Left hindlimb (tissue), 1 donor: ENCODE results near the gene KCNMB1.

ENCODE experiments used
- DNase-seq: peaks from one replicate; pipeline ENCODE4 v3.0.0-alpha.2; 2018

The KCNMB1 gene

GRCh38 chr5:170375283-170375682 lies 13.9 kb downstream of the KCNMB1 start:
- no peak for DNase-seq

GRCh38 chr5:170372971-170373370 lies 16.2 kb downstream of the KCNMB1 start:
- DNase-seq: no peak

GRCh38 chr5:170368586-170368985 lies 20.6 kb downstream of the KCNMB1 start:
- no peak for DNase-seq

- DNase-seq: no peak
Measured at GRCh38 chr5:170366276-170366675, 22.9 kb downstream of the KCNMB1 start.

DNA sequence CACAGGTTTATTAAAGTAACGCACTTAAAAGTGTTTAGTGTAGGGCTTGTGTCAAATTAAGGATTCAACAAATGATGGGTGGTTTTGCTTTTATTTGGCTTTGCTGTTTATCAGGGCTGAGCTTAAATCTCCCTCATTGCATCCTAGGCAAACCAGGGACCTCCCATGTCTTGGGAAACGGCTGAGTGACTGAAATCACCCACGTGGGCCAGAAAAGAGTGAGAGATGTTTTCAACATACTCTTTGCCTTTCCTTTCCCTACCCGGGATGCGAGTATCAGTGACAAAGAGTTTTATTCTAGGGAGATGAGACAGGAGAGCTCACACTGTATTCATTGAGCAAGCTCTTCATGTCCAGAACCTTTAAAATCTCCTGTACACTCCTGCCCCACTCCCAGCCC lies 23.3 kb downstream of the KCNMB1 start:
- DNase-seq: no peak

DNA sequence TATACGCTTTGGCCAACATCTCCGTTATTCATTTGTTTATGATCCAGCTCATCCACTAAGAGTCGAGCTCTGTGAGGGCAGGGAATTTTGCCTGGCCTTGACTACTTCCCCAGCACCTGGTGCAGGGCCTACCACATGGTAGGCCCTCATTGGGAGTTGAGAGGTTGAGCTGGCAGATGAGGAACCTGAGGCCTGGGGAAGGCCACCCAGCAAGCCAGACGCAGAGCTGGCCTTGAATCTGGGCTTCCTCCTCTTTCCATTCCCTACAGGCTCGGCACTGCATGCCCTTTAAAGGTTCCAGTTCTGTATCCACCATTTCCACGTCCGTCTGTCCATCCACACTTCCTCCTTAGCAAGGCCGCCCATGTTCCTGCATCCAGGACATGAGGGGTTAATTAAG lies 24.2 kb downstream of the KCNMB1 start:
- no peak for DNase-seq

DNA sequence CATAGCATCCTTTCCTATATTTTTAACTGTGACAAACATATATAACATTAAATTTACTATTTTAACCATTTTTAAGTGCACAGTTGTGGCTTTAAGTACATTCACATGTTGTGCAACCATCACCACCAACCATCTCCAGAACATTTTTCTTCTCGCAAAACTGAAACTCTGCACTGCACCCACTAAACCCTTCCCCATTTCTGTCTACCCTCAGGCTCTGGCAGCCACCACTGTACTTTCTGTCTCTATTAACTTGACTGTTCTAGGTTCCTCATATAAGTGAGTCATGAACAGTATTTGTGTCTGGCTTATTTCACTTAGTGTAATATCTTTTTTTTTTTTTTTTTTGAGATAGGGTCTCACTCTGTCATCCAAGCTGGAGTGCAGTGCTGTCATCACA lies 25.5 kb downstream of the KCNMB1 start:
- DNase-seq: no peak

DNA sequence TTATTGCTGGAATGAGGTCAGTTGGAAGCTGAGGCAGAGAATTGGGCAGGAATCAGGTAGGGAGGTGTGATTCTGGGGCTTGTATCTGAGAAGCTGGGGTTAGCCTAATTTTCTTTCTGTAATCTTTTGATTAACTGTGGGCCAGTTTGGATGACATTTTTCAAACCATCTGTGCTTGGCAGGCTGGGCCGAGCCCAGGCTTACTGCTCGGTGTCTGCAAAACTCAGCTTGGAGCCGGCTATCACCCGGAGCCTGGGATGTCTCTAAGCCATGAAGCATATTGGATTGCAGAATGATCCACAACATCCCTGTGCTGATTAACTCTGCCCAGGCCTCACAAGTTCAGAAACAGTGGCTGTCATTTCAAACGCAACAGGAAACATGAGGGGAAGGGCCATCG lies 26.5 kb downstream of the KCNMB1 start:
- no peak for DNase-seq

DNA sequence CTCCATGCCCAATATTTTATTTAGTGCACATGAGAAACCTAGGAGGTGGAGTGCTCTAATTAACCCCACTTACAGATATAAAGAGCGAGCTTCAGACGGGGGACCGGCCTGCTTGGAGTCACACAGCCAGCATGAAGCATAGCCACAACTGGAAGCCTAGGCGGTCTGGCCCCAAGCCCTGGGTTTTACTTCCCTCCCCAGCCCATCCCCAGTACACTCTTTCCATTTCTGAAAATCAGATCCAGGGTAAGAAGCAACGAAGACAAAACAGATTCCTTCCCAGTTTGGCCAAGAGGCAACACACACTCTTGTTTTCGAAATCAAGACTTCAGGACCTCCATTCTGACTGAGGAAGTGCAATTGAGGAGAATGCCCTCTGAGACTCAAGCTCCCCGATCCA lies 27.1 kb downstream of the KCNMB1 start:
- DNase-seq: peak; percentile 48

- no peak for DNase-seq
Measured at GRCh38 chr5:170361616-170362015, 27.6 kb downstream of the KCNMB1 start.

DNA sequence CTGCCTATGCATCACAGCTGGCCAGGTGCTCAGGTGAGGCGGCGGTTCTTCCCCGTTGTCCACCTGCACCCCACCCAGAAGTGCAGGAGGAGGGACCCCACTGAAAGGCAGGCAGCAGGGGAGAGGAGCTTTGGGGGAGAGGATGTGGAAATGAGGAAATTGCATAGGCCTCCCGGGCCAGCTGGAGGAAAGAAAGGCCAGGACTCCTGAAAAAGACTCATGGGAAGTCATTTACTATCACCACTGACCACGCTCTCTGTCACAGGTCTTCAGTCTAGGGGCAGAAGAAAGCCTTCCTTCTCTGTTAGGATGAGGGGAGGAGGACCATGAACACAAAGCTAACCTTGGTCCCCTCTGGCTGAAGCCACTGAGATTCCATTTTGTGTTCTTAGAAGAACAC lies 28.1 kb downstream of the KCNMB1 start:
- no peak for DNase-seq

- no peak for DNase-seq
Measured at GRCh38 chr5:170360709-170361108, 28.5 kb downstream of the KCNMB1 start.

DNA sequence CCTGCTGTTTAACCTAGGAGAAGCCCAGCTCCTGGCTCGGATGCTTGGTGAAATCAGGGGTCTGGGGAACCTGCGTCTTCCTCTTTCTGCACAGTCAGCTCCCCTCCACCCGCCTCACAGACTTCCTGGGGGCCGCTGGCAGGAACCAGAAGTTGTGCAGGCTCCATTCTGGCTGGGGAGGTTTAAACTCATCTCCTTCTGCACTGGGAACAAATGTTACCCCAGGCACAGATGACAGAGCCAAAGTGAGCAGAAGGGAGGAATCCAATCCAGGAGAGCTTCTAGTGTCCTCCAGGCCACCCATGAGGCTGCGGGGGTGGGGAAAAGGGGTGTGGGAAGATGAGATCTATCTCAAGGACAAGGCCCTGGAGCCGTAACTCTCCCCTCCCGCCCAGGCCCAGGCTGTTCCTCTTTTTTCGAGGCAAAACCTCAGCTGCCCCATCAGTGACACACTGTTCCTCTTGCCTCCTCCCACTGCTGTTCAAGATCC lies 31.2 kb downstream of the KCNMB1 start:
- DNase-seq: peak; percentile 48

DNA sequence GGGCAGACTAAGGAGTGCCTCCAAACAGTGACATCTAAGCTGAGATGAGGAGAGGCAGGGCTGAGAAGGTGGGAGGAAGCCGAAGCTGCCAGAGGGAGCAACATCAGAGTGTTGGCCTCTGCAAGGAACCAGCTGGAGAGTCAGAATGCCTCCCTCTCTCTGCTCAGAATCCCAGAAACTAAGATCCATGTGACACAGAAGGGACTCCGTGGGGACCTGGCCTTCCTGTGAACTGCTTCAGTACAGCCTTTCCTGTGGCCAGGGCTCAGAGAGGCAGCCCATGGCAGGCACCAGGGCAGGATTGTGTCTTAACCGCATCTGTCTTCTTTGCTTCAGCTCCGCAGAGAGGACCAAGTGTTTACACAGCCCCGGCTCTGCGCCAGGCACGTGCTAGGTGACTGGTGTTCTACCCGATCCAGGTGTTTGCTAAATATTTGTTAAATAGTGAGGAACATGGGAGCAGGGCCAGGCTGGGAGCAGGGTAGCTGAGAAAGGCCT lies 33.5 kb downstream of the KCNMB1 start:
- peak; percentile 53 for DNase-seq

DNA sequence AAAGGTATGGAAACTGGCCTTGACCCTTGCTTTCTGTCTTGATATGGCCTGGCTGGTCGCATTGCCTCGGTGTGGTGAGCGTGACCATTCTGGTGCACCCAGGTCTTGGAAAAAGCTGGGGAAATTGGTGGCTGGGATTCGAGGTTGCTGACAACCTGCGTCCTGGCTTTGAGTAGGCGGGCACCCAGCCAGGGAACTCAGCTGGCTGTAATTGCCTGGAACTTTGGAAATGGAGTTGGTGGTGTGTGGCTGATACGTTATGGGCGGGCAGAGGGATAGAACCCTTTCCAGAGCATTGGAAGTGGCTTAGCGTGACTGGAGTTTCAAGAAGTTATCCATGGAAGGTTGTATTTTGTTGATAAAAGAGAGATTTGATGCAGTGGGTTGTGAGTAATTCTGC lies 35.2 kb downstream of the KCNMB1 start:
- DNase-seq: peak; percentile 53

- DNase-seq: no peak
Measured at GRCh38 chr5:170353011-170353761, 36.0 kb downstream of the KCNMB1 start.

DNA sequence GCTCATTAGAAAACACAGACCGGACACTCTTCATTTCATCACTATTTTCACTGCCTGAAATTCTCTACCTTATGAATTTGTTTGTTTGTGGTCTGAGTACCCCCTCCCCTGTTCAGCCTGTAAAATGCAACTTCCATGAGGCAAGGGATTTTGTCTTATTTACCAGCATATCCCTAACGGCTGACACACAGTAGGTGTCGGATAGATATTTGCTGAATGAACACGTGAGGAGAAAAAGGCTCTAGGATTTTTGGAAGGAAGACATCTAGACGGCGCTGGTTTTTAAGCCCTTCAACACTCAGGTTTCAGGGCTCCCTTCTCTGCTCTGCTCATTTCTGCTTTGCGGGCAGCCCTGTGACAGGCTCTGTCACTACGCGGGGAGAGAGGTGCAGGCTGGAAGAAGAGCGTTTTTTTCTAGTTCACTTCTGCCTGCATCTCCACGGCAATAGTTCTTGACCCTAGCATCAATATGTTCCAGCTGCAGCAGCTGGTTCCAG lies 41.0 kb downstream of the KCNMB1 start:
- no peak for DNase-seq

- no peak for DNase-seq
Measured at GRCh38 chr5:170347022-170347567, 42.1 kb downstream of the KCNMB1 start.

DNA sequence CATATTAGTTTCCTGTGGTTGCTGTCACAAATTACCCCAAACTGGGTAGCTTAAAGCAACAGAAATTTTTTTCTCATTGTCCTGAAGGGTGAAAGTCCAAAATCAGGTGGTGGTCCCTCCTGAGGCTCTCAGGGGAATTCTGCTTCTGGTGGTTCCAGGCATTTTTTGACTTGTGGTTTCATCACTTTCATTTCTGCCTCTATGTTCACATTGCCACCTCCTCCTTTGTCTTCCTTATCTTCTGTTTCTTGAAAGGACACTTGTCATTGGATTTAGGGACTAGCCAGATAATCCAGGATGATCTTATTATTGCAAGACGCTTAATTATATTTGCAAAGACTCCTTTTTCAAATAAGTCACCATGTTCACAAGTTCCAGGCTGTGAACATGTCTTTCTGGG lies 43.2 kb downstream of the KCNMB1 start:
- DNase-seq: no peak

- no peak for DNase-seq
Measured at GRCh38 chr5:170343177-170343576, 46.0 kb downstream of the KCNMB1 start.

- DNase-seq: no peak
Measured at GRCh38 chr5:170342153-170342725, 46.9 kb downstream of the KCNMB1 start.

DNA sequence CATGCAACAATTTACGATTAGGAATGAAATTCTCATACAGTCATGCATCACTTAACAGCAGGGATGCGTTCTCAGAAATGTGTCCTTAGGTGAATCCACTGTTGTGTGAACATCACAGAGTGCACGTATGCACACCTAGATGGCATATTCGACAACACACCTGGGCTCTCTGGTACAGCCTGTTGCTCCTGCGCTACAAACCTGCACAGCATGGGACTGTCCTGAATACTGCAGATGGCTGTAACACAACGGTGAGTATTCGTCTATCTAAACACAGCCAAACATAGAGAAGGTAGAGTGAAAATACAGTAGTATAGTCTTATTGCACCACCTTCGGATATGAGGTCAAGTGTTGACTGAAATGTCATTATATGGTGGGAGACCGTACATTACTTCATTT lies 47.6 kb downstream of the KCNMB1 start:
- no peak for DNase-seq

DNA sequence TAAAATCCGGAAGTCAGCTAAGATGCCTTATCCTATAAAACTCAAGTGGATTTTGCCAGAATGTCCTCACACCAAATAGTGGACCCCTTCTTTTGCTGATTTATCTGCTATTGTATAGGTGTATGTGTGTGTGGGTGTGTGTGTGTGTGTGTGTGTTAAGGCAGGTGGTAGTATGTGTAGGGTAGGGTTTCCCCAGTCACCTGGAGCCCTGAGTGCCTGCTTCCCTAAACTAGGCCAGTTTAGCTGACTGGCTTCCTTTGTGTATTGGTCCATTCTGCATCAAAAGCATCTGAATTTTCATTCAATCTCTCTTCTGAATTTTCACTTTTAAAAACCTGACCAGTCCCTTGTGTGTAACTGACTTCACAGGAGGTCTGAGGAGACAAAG lies 49.4 kb downstream of the KCNMB1 start:
- no peak for DNase-seq
